GM18519 (cell line): ENCODE results near the gene SLC26A8.
"Not testable (repeated sequence)": the region's sequence is repeated elsewhere in the genome, so short reads cannot be mapped to it uniquely, and the experiment has no call there.

Source experiments
- ATAC-seq: cut with Tn5 transposase; IDR thresholded peaks from one replicate; pipeline ENCODE4 v1.9.1; 2021; ENCODE audit warnings: mild to moderate bottlenecking, moderate library complexity; ENCODE audit not compliant: unreplicated experiment, low FRiP score

SLC26A8 gene

DNA sequence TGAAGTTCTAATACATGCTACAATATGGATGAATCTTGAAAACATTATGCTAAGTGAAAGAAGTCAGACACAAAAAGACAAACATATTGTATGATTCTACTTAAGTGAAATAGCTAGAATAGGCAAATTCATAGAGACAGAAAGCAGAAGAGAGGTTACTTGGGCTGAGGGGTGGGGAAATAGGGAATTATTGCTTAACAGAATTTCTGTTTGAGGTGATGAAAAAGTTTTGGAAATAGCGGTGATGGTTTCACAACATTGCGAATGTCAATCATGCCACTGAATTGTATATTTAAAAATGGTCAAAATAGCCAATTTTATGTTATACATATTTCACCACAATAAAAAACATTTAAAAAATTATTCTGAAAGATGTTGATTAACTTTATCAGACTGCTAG is 6.1 kb downstream of the SLC26A8 start:
- no peak for ATAC-seq

GRCh38 chr6:36015666-36016065 is 8.8 kb downstream of the SLC26A8 start:
- no peak for ATAC-seq

DNA sequence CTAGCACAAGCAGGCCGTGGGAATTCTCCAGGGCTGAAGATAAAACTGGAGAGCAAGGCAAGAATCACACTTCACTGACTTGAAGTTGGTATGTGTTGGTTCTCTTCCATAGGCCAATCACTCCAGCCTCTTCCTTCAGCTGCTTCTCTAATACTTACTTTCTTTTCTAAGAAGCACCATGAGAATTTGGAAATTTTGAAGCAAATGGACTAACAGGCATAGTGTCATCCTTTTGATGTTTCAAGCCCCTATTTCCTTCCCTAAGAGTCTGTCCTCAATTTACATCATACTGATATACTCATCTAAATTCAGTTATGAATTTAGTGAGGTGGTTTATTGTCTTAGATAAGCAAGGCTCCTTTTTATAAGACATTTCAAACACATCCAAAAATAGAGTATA is 24.0 kb downstream of the SLC26A8 start:
- no peak for ATAC-seq

DNA sequence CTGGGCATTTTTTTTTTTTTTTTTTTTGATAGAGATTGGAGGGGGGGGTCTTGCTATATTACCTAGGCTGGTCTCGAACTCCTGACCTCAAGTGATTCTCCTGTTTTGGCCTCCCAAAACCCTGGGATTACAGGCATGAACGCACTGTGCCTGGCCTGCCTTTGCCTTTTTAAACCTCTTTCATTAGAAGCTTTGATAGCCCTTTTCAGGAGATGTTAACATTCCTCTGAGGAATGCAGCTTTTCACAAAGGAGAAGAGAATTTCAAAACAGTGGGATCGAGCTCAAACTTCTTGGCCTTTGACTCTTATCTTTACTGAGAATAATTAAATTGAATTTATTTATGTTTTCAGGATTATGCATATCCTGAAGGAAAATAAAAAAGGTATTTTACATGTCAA is 31.3 kb downstream of the SLC26A8 start:
- ATAC-seq, result no peak

GRCh38 chr6:35988047-35988446 is 36.4 kb downstream of the SLC26A8 start:
- not testable (repeated sequence) for ATAC-seq

- no peak for ATAC-seq
These were observed 39.7 kb downstream of the SLC26A8 start for GRCh38 chr6:35984701-35985100.

- no peak for ATAC-seq
These were observed 43.3 kb downstream of the SLC26A8 start for GRCh38 chr6:35980991-35981645.

- ATAC-seq, result not testable (repeated sequence)
These were observed 44.3 kb downstream of the SLC26A8 start for GRCh38 chr6:35980126-35980525.

DNA sequence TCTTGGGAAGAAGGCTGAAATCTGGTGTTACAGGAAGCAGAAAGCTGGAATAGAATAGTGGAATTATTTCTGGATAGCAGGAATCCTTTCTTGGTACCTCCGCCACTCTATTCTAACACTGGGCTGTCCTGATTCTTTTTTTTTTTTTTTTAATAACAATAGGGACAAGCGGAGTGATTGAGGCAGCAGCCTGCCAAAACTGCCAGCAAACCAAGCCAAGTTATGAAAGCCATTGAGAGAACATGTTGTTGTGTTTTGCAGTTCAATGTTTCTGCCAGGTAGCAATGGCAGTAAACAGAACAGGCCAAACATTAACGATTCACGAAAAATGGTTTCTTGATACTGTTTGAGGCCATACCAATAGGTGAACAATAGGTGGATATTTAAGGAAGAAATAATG is 47.1 kb downstream of the SLC26A8 start:
- no peak for ATAC-seq

DNA sequence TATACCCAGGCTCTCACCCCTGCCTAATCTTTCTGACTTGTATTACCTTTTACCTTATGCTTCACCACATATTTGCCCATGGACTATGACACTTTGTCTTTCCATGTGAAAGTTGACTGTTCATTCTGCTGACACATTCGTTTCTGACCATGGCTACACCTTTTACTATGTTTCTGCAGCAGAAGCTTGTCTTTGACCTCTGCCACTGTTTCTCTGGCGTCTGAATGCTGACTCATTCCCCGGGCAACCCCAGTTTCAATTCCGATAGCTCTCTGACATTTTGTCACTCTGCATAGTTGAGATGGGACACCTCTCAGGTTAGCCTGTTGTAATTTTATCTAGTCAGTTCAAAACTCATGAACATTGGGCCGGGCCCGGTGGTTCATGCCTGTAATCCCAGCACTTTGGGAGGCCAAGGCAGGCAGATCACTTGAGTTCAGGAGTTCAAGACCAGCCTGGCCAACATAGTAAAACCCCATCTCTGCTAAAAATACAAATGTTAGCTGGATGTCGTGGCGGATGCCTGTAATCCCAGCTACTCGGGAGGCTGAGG is 50.7 kb downstream of the SLC26A8 start:
- no peak for ATAC-seq

DNA sequence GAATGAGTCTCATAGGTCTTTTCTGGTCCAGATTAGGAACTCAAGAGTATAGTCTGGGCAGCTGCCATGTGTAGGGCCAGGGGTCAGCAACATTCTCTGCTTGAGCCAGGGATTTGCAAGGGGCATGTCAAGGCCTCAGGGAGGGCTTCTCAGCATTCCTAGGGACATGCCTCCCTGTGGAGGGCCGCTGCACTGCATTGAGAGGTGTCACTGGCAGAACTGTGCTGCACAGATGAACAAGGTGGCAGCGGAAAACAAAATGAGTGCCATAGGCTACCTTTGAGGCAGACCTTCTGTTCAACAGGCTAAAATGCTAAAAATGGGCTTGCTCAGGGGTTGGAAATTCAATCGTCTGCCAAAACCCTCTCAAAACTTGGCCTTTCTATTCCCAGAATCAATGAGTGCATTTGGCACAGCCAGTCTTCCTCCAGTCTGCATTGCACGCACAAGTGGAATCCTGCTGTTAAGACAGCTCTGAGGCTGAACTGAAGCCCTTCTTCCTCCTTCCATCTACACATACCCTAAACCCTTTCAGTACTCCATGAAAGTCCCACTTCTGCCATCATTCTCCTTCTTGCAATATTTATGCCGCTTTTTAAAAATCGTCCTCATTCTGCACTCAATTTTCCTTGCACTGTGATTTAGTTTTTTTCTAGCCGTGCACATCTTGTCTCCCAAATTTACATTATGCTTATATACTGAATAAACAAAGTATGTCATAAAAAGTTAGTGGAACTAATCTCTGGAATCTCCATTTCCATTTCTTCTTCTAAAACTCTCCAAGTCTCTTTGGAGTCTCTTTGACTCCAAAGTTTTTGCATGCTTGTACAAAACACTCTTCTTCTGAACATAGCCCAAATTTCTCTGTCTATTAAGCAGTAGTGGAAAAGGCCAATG is 51.7 kb downstream of the SLC26A8 start:
- no peak for ATAC-seq

DNA sequence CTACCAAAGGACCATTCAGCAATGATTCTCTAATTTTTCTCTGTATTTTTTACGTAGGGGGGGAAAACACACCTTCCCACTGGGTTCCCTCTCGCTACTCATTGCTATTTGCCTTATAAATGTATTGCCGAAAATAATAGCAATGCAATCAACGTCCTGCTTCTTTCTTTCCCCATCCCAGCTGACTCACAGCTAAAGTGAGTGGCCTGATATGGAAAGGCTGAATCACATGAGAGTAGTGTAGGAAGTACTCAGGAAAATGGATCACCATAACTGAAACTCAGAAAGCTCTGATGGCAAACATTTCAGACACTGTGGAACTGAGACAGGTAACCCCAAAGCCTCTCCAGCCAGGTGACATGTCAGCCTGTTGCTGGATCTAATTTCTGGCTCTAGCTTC is 54.3 kb downstream of the SLC26A8 start:
- ATAC-seq, result no peak

DNA sequence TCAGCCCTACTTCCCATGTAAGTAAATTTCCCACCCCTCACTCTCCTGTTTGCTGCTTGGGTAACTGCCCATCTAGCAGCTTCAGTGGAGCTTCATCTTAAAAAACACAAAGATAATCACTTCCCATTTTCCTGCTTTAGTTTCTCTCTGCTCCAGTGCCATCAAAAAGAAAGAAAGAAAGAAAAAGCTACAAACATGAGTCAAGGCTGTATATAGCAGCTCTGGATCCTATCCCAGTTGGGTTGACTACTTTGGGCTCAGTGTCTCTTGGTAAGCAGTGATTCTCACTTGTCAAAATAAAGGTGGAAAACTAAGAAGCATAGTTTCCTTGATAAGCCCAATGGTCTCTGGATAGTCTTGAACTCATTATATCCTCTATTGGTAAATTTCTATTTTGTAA is 54.8 kb downstream of the SLC26A8 start:
- no peak for ATAC-seq

- ATAC-seq, result no peak
These were observed 55.6 kb downstream of the SLC26A8 start for GRCh38 chr6:35968821-35969220.

- ATAC-seq, result no peak
These were observed 57.2 kb downstream of the SLC26A8 start for GRCh38 chr6:35967076-35967774.

GRCh38 chr6:35962779-35963560 is 61.5 kb downstream of the SLC26A8 start:
- ATAC-seq, result no peak

DNA sequence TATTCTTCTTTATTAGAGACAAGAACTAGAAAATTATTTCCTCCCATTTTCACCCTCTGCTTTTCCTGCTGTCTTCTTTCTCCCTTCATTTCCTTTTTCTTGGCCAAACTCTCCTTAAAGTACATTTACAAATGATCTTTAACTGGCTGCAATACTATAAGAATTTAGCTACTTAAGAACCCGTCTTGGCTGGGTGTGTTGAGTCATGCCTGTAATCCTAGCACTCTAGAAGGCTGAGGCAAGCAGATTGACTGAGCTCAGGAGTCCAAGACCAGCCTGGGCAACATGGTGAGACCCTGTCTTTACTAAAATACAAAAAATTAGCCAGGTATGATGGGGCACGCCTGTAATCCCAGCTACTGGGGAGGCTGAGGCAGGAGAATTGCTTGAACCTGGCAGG is 64.3 kb downstream of the SLC26A8 start:
- no peak for ATAC-seq

- ATAC-seq, result no peak
These were observed 68.5 kb downstream of the SLC26A8 start for GRCh38 chr6:35955970-35956369.

DNA sequence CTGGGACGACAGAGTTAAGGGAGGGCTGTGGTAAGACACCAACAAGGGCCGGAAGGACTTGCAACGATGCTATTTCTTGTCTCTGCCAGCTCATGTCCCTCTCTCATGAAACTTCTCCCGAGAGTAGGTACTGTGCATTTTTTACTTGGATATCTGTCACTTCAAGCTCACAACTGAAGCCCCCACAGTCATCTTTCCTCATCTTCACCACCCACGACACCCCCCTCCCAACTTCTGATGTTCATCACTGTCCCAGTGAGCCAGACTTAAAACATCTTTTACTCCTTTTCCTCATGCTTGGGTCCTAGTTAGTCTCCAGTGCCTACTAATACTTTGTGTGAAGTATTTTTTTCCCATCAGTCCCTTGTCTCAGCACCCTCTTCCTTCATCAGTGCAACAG is 68.9 kb downstream of the SLC26A8 start:
- ATAC-seq, result no peak

DNA sequence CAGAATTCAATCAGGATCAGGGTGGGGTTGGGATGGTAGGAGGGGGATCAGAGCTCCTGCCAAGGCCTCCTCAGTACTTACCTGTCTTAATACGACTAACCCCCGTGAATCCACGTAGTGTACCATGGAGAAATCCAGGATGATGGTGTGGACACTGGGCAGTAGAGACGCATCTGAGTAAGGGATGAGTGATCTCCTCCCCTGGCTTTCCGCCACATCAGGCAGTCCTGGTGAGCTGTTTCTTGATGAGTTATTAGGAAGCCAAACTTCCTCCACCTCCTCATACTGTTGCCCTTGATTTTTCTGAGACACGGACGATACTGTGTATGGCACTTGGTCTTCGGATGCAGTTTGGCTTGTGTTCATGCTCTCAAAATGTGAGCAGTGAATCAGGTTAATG is 69.4 kb downstream of the SLC26A8 start:
- ATAC-seq, result no peak
